Retina (tissue), 1 donor: ENCODE measurements around the gene SPAM1.
"Not testable (repeated sequence)": the region's sequence is repeated elsewhere in the genome, so short reads cannot be mapped to it uniquely, and the experiment has no call there.

ENCODE experiments used
- DNase-seq: peaks from one replicate; pipeline ENCODE4 v3.0.0-alpha.2; 2016

The SPAM1 gene

GRCh38 chr7:123961771-123962170 is 36.7 kb downstream of the SPAM1 start:
- DNase-seq: no peak

GRCh38 chr7:123966936-123967335 is 41.9 kb downstream of the SPAM1 start:
- DNase-seq: no peak

- no peak for DNase-seq
Measured at GRCh38 chr7:123972045-123972444, 47.0 kb downstream of the SPAM1 start.

- DNase-seq: no peak
Measured at GRCh38 chr7:123972831-123973230, 47.8 kb downstream of the SPAM1 start.

- DNase-seq: no peak
Measured at GRCh38 chr7:123974326-123974908, 49.4 kb downstream of the SPAM1 start.

GRCh38 chr7:123975084-123975483 is 50.0 kb downstream of the SPAM1 start:
- no peak for DNase-seq

GRCh38 chr7:123977081-123977480 is 52.0 kb downstream of the SPAM1 start:
- no peak for DNase-seq

GRCh38 chr7:123979876-123980275 is 54.8 kb downstream of the SPAM1 start:
- no peak for DNase-seq

- DNase-seq: no peak
Measured at GRCh38 chr7:123987445-123987844, 62.4 kb downstream of the SPAM1 start.

- no peak for DNase-seq
Measured at GRCh38 chr7:123992913-123993518, 68.0 kb downstream of the SPAM1 start.

- no peak for DNase-seq
Measured at GRCh38 chr7:123993996-123994395, 69.0 kb downstream of the SPAM1 start.

- no peak for DNase-seq
Measured at GRCh38 chr7:123994449-123994848, 69.4 kb downstream of the SPAM1 start.

GRCh38 chr7:123995617-123996326 is 70.7 kb downstream of the SPAM1 start:
- DNase-seq: no peak

GRCh38 chr7:123996327-123996625 is 71.2 kb downstream of the SPAM1 start:
- no peak for DNase-seq

GRCh38 chr7:123998921-123999320 is 73.9 kb downstream of the SPAM1 start:
- DNase-seq: no peak

- no peak for DNase-seq
Measured at GRCh38 chr7:123999703-124000102, 74.7 kb downstream of the SPAM1 start.

GRCh38 chr7:124008296-124008695 is 83.3 kb downstream of the SPAM1 start:
- DNase-seq: not testable (repeated sequence)

GRCh38 chr7:124009321-124009720 is 84.3 kb downstream of the SPAM1 start:
- DNase-seq: no peak
